ENCODE data around the gene CST7. TPM values are rescaled to one million over a fixed set of nuclear protein-coding genes. Genes with fewer than 3 reads are reported as not detected.

CST7 gene
- total RNA-seq, 2 experiments from 2014 or later: 10.7 to 14.0 TPM

DNA sequence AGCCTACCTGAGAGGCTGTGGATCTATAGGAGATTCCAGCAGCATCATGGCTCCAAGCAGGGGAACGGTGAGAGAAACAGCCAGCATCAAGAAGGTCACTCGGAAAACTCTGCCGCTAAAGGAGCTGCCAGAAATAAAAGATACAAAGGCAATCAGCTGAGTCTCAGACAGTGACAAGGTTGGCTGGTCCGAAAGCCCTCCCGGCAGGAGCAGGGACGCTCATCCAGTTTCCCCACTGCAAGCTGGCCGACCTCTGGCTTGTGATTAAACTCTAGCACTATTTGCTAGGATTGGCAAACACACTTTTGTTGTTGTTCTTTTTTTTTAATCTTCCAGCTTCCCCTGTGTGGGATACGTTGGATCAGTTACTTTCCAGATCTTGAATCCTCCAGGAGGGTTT lies 34.8 kb downstream of the CST7 start:
- ATAC-seq (no peak), DNase-seq (no peak)
- no peaks in the 10 kb centered on the region for H3K9me3 Mint-ChIP-seq (ENCODE audit: low read depth)
- CTCF ChIA-PET: interaction anchor here (0.6 to 0.9 kb wide), 3 partner anchors 52 to 87 kb away, joined by 3 read pairs; no protein-coding TSS in a partner anchor
- intact Hi-C loops (cut with DNase I, micrococcal nuclease): no loop called here
- H3K4me3 Mint-ChIP-seq: no peak overlapping the region
- no peaks in the 10 kb centered on the region for H3K27me3 Mint-ChIP-seq
- H3K4me1 Mint-ChIP-seq: peaks cover 35% of the 10 kb centered on the region
- peaks cover 49% of the 10 kb centered on the region for H3K36me3 Mint-ChIP-seq (ENCODE audit: low read depth)
- no peak overlapping the region for H3K27ac Mint-ChIP-seq
- POLR2A ChIA-PET: no interaction called here

DNA sequence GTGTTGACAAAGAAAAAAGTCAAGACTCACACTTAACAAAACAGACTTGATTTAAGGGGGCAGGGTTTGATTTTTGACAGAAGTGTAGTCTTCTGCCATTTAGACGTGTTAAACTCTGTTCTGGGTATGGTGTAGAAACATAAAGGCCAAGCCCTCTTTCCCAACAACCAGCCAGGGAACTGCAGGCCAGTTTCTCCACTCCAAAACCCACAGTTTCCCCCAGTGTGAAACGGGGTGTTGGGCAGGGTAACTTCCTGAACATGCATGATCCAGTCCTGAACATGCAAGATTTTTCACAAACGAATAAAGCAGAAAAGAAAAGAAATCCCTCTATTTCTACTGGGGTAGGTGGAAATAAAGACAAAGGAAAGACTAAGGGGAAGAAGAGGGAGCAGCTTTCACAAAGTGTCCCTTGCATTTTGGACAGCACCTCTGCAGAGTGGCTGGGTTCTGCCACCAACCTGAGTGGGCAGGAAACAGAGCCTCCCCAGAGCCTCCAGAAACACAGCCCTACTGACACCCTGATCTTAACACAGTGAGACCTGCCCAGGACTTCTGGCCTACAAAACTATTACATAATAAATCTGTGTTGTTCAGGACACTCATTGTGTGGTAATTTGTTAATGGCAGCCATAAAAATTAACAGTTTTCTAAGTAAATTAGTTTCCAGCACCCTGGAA lies 36.0 kb downstream of the CST7 start:
- ATAC-seq (no peak), DNase-seq (no peak)
- CTCF ChIA-PET: no interaction called here
- Mint-ChIP-seq H3K9me3 (ENCODE audit: low read depth) (no peaks in the 10 kb centered on the region), H3K27ac (no peak overlapping the region), H3K27me3 (no peaks in the 10 kb centered on the region), H3K4me3 (no peak overlapping the region), H3K4me1 (peaks cover 43% of the 10 kb centered on the region), H3K36me3 (ENCODE audit: low read depth) (peaks cover 42% of the 10 kb centered on the region)
- intact Hi-C loops (cut with DNase I, micrococcal nuclease): no loop called here
- POLR2A ChIA-PET: no interaction called here

DNA sequence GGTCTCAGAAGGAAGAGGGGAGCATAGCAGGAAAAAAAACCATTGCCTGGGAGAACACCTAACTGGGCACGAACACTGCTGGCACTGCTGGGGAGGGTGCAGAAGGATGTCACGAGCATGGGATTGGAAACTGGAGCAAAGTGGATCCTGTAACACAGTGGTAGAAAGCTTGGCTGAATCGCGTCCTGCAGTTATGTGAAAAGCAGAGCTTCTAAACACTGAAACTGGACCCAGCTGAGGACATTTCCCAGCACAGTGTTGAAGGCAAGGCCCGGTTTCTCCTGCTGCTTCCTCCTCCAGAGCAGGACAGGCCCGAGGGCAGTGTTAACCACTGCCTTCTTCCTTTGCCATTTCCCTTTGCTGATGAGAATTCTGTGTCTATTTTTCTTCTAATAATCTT lies 36.7 kb downstream of the CST7 start:
- no peak overlapping the region for H3K27ac Mint-ChIP-seq
- POLR2A ChIA-PET: interaction anchor here (0.7 kb wide), 1 partner anchor 325 kb away, joined by 3 read pairs; no protein-coding TSS in a partner anchor
- ATAC-seq (no peak), DNase-seq (no peak)
- CTCF ChIA-PET: no interaction called here
- no peaks in the 10 kb centered on the region for H3K27me3 Mint-ChIP-seq
- peaks cover 37% of the 10 kb centered on the region for H3K36me3 Mint-ChIP-seq (ENCODE audit: low read depth)
- H3K9me3 Mint-ChIP-seq (ENCODE audit: low read depth): no peaks in the 10 kb centered on the region
- peaks cover 50% of the 10 kb centered on the region for H3K4me1 Mint-ChIP-seq
- H3K4me3 Mint-ChIP-seq: no peak overlapping the region
- intact Hi-C loops (cut with DNase I, micrococcal nuclease): no loop called here

DNA sequence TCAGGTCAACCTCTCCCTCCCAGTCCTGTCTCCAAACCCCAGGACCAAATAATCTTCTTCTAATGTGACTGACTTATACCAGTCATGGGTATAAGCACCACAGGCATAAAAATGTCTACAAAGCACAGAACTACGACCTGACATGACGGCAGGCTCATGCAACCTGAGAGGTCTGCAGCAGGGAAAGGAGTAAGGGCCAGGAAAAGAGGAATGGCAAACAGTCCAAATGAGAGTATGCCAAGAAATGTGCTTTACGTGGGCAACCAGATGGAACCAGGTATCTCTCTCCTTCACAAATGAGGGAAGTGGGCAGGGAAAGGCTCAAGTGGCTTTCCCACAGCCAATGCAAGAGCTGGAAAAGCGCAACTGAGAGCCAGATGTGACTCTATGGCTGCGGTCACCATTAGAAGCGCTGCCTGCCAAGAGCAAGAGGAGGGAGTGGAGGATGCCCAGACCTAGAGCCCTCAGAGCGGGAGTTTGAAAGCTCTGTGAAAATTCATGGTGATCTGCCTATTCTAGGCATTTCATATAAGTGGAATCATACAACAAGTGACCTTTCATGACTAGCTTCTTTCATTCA lies 37.5 kb downstream of the CST7 start:
- CTCF ChIA-PET: interaction anchor here (0.6 kb wide), 1 partner anchor 230 kb away, joined by 4 read pairs; no protein-coding TSS in a partner anchor
- Mint-ChIP-seq H3K9me3 (ENCODE audit: low read depth) (no peaks in the 10 kb centered on the region), H3K4me3 (no peak overlapping the region), H3K36me3 (ENCODE audit: low read depth) (peaks cover 32% of the 10 kb centered on the region), H3K27ac (no peak overlapping the region), H3K27me3 (no peaks in the 10 kb centered on the region), H3K4me1 (peaks cover 57% of the 10 kb centered on the region)
- ATAC-seq: no peak
- no peak for DNase-seq
- POLR2A ChIA-PET: interaction anchor here (0.7 kb wide), 1 partner anchor 324 kb away, joined by 3 read pairs; no protein-coding TSS in a partner anchor
- intact Hi-C loops (cut with DNase I, micrococcal nuclease): no loop called here

DNA sequence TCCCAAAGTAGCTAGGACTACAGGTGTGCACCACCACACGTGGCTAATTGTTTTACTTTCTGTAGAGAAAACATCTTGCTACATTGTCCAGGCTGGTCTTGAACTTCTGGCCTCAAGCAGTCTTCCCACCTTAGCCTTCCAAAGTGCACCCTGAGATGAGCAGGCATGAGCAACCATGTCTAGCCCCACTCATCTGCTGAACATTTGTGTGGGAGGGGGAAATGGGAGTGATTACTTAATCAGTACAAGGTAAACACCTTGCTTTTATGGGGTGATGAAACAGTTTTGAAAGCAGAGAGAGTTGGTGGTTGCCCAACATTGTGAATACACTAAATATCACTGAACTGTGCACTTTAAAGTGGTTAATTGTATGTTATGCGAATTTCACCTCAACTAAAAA lies 38.2 kb downstream of the CST7 start:
- intact Hi-C loops (cut with DNase I, micrococcal nuclease): no loop called here
- POLR2A ChIA-PET: no interaction called here
- H3K4me3 Mint-ChIP-seq: no peak overlapping the region
- H3K27me3 Mint-ChIP-seq: no peaks in the 10 kb centered on the region
- ATAC-seq: peak; percentile 76
- no peaks in the 10 kb centered on the region for H3K9me3 Mint-ChIP-seq (ENCODE audit: low read depth)
- peak; percentile 39 for DNase-seq
- no peak overlapping the region for H3K27ac Mint-ChIP-seq
- peaks cover 26% of the 10 kb centered on the region for H3K36me3 Mint-ChIP-seq (ENCODE audit: low read depth)
- CTCF ChIA-PET: no interaction called here
- H3K4me1 Mint-ChIP-seq: peaks cover 57% of the 10 kb centered on the region

DNA sequence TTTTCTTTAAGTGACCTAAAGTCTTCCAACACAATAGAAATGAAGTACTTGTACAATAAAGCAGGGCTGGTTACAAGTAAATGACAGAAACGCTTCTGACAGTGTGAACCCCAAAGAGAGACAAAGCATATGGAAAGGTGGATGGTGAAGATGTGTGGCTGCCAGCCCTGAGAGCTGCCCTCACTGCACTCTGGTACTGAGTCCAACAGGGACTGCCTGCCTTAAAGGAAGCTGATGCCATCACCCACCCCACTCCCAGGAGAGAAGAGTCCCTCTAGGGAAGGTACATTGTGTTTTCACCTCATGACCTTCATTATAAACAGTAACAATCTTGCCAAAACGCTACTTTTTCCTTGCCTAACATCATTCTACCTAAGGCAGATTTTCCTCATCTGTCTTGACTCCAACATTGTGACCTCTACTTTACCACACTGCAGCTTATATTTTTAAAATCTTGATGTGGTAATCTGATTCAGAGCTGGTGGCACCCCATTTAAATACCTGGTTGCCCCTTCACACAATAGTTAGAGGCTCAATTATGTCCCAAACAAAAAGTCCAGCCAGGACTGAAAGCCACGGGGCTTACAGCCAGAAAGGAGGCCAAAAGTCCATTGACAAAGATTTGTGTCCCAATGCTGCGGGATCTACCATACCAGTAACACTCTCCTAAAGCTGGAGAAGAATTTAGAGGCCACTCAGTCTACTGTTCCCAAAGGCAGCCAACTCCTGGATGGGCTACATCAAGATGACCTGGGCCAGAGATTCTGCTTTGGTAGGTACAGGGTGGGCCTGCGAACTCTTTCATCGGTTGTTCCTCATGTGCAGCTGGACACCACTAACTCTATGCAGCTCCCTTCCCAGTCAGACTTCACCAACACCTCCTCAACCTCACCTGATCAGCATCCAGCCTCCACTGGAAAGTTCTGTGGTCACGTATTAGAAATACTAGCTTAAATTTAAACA lies 39.1 kb downstream of the CST7 start:
- Mint-ChIP-seq H3K27ac (peak overlapping the region; percentile 1), H3K27me3 (no peaks in the 10 kb centered on the region), H3K4me3 (no peak overlapping the region), H3K36me3 (ENCODE audit: low read depth) (peaks cover 20% of the 10 kb centered on the region), H3K9me3 (ENCODE audit: low read depth) (no peaks in the 10 kb centered on the region), H3K4me1 (peaks cover 54% of the 10 kb centered on the region)
- DNase-seq (no peak), ATAC-seq (no peak)
- intact Hi-C loops (cut with DNase I, micrococcal nuclease): no loop called here
- ChIA-PET POLR2A (interaction anchor here (0.9 kb wide), 1 partner anchor 33 kb away, joined by 3 read pairs; no protein-coding TSS in a partner anchor), CTCF (interaction anchor here (0.6 to 1.1 kb wide), 2 partner anchors 87 to 413 kb away, joined by 3 read pairs; no protein-coding TSS in a partner anchor)

DNA sequence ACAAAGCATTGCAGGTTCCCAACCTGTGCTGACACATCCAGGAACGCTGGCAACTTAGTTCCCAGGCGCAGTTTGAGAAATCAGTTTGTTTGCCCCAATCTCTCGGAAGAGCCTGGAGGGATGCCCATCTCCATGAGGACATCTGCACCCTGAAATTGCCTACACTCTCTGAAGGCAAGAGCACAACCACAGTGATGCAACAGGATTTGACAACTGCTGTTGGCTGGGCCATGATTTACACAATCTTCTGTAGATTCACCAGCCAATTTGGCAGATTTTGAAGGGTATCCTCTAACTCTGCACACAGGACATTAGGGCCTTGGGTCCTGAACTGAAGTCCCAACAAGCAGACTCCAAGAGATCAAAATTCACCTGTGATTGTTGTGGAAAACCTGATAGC lies 40.1 kb downstream of the CST7 start:
- no peaks in the 10 kb centered on the region for H3K9me3 Mint-ChIP-seq (ENCODE audit: low read depth)
- ChIA-PET CTCF (interaction anchor here (1.0 kb wide), 1 partner anchor 8 kb away, joined by 4 read pairs; no protein-coding TSS in a partner anchor), POLR2A (interaction anchor here (0.9 kb wide), 1 partner anchor 34 kb away, joined by 3 read pairs; no protein-coding TSS in a partner anchor)
- DNase-seq (no peak), ATAC-seq (no peak)
- H3K4me1 Mint-ChIP-seq: peaks cover 63% of the 10 kb centered on the region
- H3K4me3 Mint-ChIP-seq: no peak overlapping the region
- intact Hi-C loops (cut with DNase I, micrococcal nuclease): no loop called here
- H3K27ac Mint-ChIP-seq: peak overlapping the region; percentile 35
- peaks cover 13% of the 10 kb centered on the region for H3K36me3 Mint-ChIP-seq (ENCODE audit: low read depth)
- H3K27me3 Mint-ChIP-seq: no peaks in the 10 kb centered on the region

DNA sequence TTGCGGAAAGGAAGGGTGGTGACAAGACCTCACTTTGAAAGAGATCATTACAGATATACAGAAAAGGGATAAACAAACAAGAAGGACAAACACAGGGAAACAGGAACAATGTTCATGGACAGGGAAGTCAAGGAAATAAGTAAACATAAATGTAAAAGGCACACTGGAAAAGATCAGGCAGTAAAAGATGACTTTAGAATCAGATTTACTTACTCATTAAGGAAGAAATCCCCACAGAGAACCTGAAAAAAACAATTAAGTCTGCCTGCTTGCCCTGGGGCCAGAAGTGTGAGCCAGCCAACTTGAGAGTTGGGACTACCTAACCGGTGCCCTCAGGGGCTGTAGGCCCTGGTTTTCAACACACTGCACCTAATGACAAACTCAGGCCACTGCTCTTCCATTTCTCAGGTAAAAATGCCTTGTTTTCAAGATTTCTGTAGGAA lies 41.8 kb downstream of the CST7 start:
- CTCF ChIA-PET: interaction anchor here (1.0 to 1.2 kb wide), 2 partner anchors 75 to 188 kb away, joined by 3 read pairs; no protein-coding TSS in a partner anchor

DNA sequence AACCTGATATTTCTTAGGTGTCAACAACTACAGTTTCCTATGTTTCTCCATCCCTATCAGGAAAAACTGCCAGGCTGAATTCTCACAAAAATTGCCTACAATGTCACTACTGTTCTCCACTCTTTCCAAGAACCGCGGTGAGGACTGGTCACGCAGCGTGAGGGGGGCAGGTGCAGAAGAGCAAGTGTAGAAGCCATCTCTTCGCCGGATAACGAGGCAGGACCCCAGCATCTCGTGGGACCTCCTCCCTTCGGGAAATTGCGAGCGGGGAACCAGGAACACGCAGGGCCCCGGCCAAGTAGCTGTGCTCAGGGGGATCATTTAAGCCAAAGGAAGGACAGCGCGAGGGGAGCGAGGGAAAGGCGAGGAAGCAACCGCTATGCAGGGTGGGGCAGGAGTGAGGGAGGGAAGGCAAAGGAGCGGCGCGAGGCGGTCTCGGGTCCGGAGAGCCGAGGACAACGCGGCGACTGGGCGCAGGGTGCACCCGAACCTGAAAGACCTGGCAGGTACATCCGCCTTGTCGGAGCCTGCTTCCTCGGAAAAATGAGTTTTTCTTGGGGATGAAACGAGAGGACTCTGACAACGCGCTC lies 42.9 kb downstream of the CST7 start:
- Mint-ChIP-seq H3K9me3 (ENCODE audit: low read depth) (no peaks in the 10 kb centered on the region), H3K4me1 (peaks cover 55% of the 10 kb centered on the region), H3K36me3 (ENCODE audit: low read depth) (peaks cover 12% of the 10 kb centered on the region), H3K27ac (peak overlapping the region; percentile 91), H3K27me3 (no peaks in the 10 kb centered on the region), H3K4me3 (peak overlapping the region; percentile 97)
- ATAC-seq (peak; percentile 13), DNase-seq (peak; percentile 42)
- intact Hi-C loops (cut with DNase I, micrococcal nuclease): loop anchor here (1.0 to 10.0 kb wide), 17 partner anchors 43 to 1640 kb away; partner anchors contain the start of genes ABHD12 (in 2 of the 2), ENTPD6 (in 2 of the 2), GINS1 (in 2 of the 2) and NANP (in 2 of the 2)
- ChIA-PET POLR2A (no interaction called here), CTCF (interaction anchor here (0.7 kb wide), 1 partner anchor 39 kb away, joined by 3 read pairs; no protein-coding TSS in a partner anchor)

More for the DNA sequence above, 41.8 kb downstream of the CST7 start:
- DNase-seq: no peak
- no peaks in the 10 kb centered on the region for H3K9me3 Mint-ChIP-seq (ENCODE audit: low read depth)
- peak overlapping the region; percentile 97 for H3K4me3 Mint-ChIP-seq
- peaks cover 12% of the 10 kb centered on the region for H3K36me3 Mint-ChIP-seq (ENCODE audit: low read depth)
- peaks cover 66% of the 10 kb centered on the region for H3K4me1 Mint-ChIP-seq
- H3K27me3 Mint-ChIP-seq: no peaks in the 10 kb centered on the region
- ATAC-seq: no peak
- POLR2A ChIA-PET: interaction anchor here (0.7 kb wide), 1 partner anchor 75 kb away, joined by 3 read pairs; no protein-coding TSS in a partner anchor
- peak overlapping the region; percentile 91 for H3K27ac Mint-ChIP-seq
- intact Hi-C loops (cut with DNase I, micrococcal nuclease): loop anchor here (5.0 to 10.0 kb wide), 9 partner anchors 91 to 1639 kb away; partner anchors contain the start of genes VSX1 (in 2 of the 2), ABHD12 (in 1 of the 2), ENTPD6 (in 1 of the 2) and GINS1 (in 1 of the 2)

DNA sequence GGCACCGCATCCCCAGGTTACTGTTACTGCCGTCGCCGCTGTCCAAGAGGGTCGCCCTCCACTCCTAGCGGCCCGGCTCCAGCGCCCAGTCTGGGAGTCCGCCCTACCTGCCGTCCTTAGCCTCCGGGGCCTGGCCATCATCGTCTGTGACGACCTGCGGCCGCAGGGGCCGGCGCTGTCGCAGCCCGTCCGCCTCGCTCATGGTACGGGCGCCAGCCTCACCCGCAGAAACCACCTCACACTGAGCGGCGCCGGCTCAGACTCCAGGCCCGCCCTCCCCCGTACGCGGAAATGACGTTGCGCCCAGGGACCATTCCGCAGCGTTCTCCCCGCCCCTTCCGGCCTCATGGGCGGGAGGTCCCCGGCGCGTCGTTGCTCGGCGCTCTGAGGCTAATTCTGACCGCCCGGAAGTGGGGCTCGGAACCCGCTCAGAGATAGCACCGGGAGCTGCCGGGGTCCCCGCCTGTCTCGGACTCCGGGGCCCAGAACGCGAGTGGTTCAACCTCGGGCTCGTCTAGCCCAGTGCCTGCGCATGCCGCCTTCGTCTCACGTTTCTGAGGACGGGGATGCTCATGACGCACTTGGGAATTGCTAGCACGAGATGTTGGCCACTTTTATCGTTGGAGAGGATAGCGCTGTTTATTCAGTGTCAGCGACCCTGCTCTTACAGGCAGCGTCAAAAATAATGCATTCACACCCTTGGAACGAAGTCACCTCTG lies 43.6 kb downstream of the CST7 start, which contains the start of gene APMAP:
TSS of gene APMAP (minus strand) at position 265 of the 719 bp plus-strand sequence. CDS start at position 202, 63 bp downstream.
- POLR2A ChIA-PET: no interaction called here
- H3K4me3 Mint-ChIP-seq: peak within 1 kb of the TSS; percentile 97
- H3K4me1 Mint-ChIP-seq: peaks cover 48% of the 10 kb centered on the region
- no peaks in the 10 kb centered on the region for H3K27me3 Mint-ChIP-seq
- peaks cover 8% of the 10 kb centered on the region for H3K36me3 Mint-ChIP-seq (ENCODE audit: low read depth)
- H3K27ac Mint-ChIP-seq: peak within 1 kb of the TSS; percentile 91
- ATAC-seq (peak; percentile 95), DNase-seq (peak; percentile 98)
- no peaks in the 10 kb centered on the region for H3K9me3 Mint-ChIP-seq (ENCODE audit: low read depth)
- intact Hi-C loops (cut with DNase I, micrococcal nuclease): loop anchor here (1.0 to 10.0 kb wide), 17 partner anchors 43 to 1640 kb away; partner anchors contain the start of genes ABHD12 (in 2 of the 2), ENTPD6 (in 2 of the 2), GINS1 (in 2 of the 2) and NANP (in 2 of the 2)
- CTCF ChIA-PET: interaction anchor here (1.6 to 4.0 kb wide), 5 partner anchors 12 to 181 kb away, joined by 5 to 96 read pairs (median 8); no protein-coding TSS in a partner anchor
